Mesendoderm (in vitro differentiated cells): ENCODE data around the gene CHD2.

Experiments used
- DNase-seq: peaks from one replicate; pipeline ENCODE4 v3.0.0; 2013
- H2AK5ac ChIP-seq: 2 replicates; pipeline ENCODE4 v1.6.1; 2013; ENCODE audit warnings: low read length, inconsistent platforms
- H2BK120ac ChIP-seq: 2 replicates; pipeline ENCODE4 v1.6.1; 2013; ENCODE audit warnings: low read depth, mild to moderate bottlenecking, low read length, moderate library complexity, mixed read lengths
- H2BK15ac ChIP-seq: replicated peaks from 2 replicates; pipeline ENCODE4 v1.6.1; 2013; ENCODE audit warnings: low read depth, mild to moderate bottlenecking, moderate library complexity
- H2BK5ac ChIP-seq: 2 replicates; pipeline ENCODE4 v1.6.1; 2013; ENCODE audit warnings: low read length, inconsistent platforms
- H3K18ac ChIP-seq: 2 replicates; pipeline ENCODE4 v1.6.1; 2013; ENCODE audit warnings: mild to moderate bottlenecking, low read length, mixed read lengths
- H3K23ac ChIP-seq: one replicate; pipeline ENCODE4 v1.6.1; 2013; ENCODE audit warnings: low read length
- H3K27ac ChIP-seq: 2 replicates; pipeline ENCODE4 v1.5.1; 2013; ENCODE audit warnings: low read depth, mild to moderate bottlenecking, inconsistent platforms, low read length, moderate library complexity
- H3K27me3 ChIP-seq: 2 replicates; pipeline ENCODE4 v1.6.1; 2013; ENCODE audit warnings: low read length, control low read depth, mild to moderate bottlenecking, inconsistent platforms; ENCODE audit not compliant: insufficient read depth, poor library complexity
- H3K36me3 ChIP-seq: 2 replicates; pipeline ENCODE4 v1.6.1; 2013; ENCODE audit warnings: low read length, inconsistent platforms; ENCODE audit not compliant: control insufficient read depth, insufficient read depth
- H3K4ac ChIP-seq: one replicate; pipeline ENCODE4 v1.6.1; 2013; ENCODE audit warnings: low read depth, mild to moderate bottlenecking, low read length, moderate library complexity
- H3K4me1 ChIP-seq: 2 replicates; pipeline ENCODE4 v1.6.1; 2013; ENCODE audit warnings: low read depth, low read length, inconsistent platforms; ENCODE audit not compliant: control insufficient read depth
- H3K4me2 ChIP-seq: 2 replicates; pipeline ENCODE4 v1.6.1; 2013; ENCODE audit warnings: low read length
- H3K4me3 ChIP-seq: 2 replicates; pipeline ENCODE4 v1.5.1; 2013; ENCODE audit warnings: mild to moderate bottlenecking, low read length
- H3K56ac ChIP-seq: one replicate; pipeline ENCODE4 v1.6.1; 2013; ENCODE audit warnings: low read length
- H3K79me1 ChIP-seq: 2 replicates; pipeline ENCODE4 v1.6.1; 2013; ENCODE audit warnings: low read length, inconsistent platforms
- H3K79me2 ChIP-seq: 2 replicates; pipeline ENCODE4 v1.6.1; 2013; ENCODE audit warnings: mild to moderate bottlenecking, low read length; ENCODE audit not compliant: control insufficient read depth, insufficient read depth
- H3K9ac ChIP-seq: 2 replicates; pipeline ENCODE4 v1.6.1; 2013; ENCODE audit warnings: low read length, inconsistent platforms
- H4K5ac ChIP-seq: one replicate; pipeline ENCODE4 v1.6.1; 2013; ENCODE audit warnings: low read length
- H4K8ac ChIP-seq: one replicate; pipeline ENCODE4 v1.6.1; 2013; ENCODE audit warnings: low read depth, mild to moderate bottlenecking, control low read depth, low read length, moderate library complexity
- WGBS: extraction: QIAGEN DNeasy Blood & Tissue Kit; methylation state at CpG from one replicate; pipeline ENCODE4 v1.1.7; 2013; ENCODE audit warnings: low lambda C conversion rate, missing lambda C conversion rate; ENCODE audit not compliant: insufficient coverage; ENCODE audit errors: extremely low coverage; 5-methylcytosine and 5-hydroxymethylcytosine counted together

The CHD2 gene

GRCh38 chr15:92962914-92963313, 62.8 kb downstream of the CHD2 start:
- no peak overlapping the region for H2BK15ac ChIP-seq
- no peak overlapping the region for H2AK5ac ChIP-seq
- no peak overlapping the region for H4K5ac ChIP-seq
- peaks cover 12% of the 10 kb centered on the region for H3K79me2 ChIP-seq
- H3K18ac ChIP-seq: no peak overlapping the region
- H3K56ac ChIP-seq: no peak overlapping the region
- no peak overlapping the region for H3K9ac ChIP-seq
- H2BK120ac ChIP-seq: no peak overlapping the region
- DNase-seq: no peak
- WGBS: no CpG with 5 or more reads among the region's 1 CpG
- no peak overlapping the region for H3K23ac ChIP-seq
- no peak overlapping the region for H3K4me2 ChIP-seq
- no peak overlapping the region for H3K27ac ChIP-seq
- no peak overlapping the region for H4K8ac ChIP-seq
- peaks cover 2% of the 10 kb centered on the region for H3K36me3 ChIP-seq
- peaks cover 2% of the 10 kb centered on the region for H3K79me1 ChIP-seq
- no peaks in the 10 kb centered on the region for H3K4me1 ChIP-seq
- no peak overlapping the region for H3K4me3 ChIP-seq
- no peak overlapping the region for H3K4ac ChIP-seq
- H3K27me3 ChIP-seq: no peaks in the 10 kb centered on the region
- H2BK5ac ChIP-seq: no peak overlapping the region

DNA sequence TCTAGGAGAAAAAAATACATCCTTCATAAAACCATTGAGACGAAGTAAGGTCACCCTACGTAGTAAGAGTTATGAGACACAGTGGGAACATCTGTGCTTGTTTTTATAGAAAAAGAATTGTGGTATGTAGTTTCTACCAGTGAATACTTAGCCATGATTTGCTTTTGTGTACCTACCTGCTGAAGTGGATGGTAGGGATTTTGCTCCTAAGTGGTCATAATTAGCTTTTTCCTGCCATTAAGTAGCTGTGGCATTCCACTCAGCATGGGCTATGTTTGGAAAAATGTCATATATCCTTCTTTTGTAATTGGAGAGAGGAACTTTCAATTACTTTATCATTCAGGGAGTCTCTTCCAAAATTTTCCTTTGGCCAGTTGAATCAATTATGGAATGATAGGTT, 63.7 kb downstream of the CHD2 start:
- Histone ChIP-seq H3K23ac (no peak overlapping the region), H3K9ac (no peak overlapping the region), H2BK5ac (no peak overlapping the region), H3K36me3 (no peaks in the 10 kb centered on the region), H2BK120ac (no peak overlapping the region), H4K5ac (no peak overlapping the region), H3K56ac (no peak overlapping the region), H3K4ac (no peak overlapping the region), H3K4me3 (no peak overlapping the region), H2BK15ac (no peak overlapping the region), H3K79me2 (peaks cover 8% of the 10 kb centered on the region), H3K4me1 (no peaks in the 10 kb centered on the region), H3K4me2 (no peak overlapping the region), H3K27me3 (no peaks in the 10 kb centered on the region), H3K18ac (no peak overlapping the region), H3K79me1 (no peaks in the 10 kb centered on the region), H2AK5ac (no peak overlapping the region), H3K27ac (no peak overlapping the region), H4K8ac (no peak overlapping the region)
- no CpG with 5 or more reads among the region's 2 CpGs for WGBS
- peak; percentile 51 for DNase-seq

GRCh38 chr15:92968926-92969651, 69.0 kb downstream of the CHD2 start:
- no peaks in the 10 kb centered on the region for H3K79me1 ChIP-seq
- peaks cover 4% of the 10 kb centered on the region for H3K36me3 ChIP-seq
- no peak overlapping the region for H4K8ac ChIP-seq
- no peak overlapping the region for H3K4me2 ChIP-seq
- no peak overlapping the region for H2AK5ac ChIP-seq
- H3K18ac ChIP-seq: no peak overlapping the region
- no peak overlapping the region for H3K4me3 ChIP-seq
- H3K9ac ChIP-seq: no peak overlapping the region
- H3K27me3 ChIP-seq: no peaks in the 10 kb centered on the region
- H3K79me2 ChIP-seq: peaks cover 1% of the 10 kb centered on the region
- H2BK5ac ChIP-seq: no peak overlapping the region
- H3K27ac ChIP-seq: no peak overlapping the region
- H2BK15ac ChIP-seq: no peak overlapping the region
- no peak overlapping the region for H3K4ac ChIP-seq
- H3K4me1 ChIP-seq: no peaks in the 10 kb centered on the region
- H3K56ac ChIP-seq: no peak overlapping the region
- no CpG with 5 or more reads among the region's 5 CpGs for WGBS
- H2BK120ac ChIP-seq: no peak overlapping the region
- H3K23ac ChIP-seq: no peak overlapping the region
- no peak overlapping the region for H4K5ac ChIP-seq
- no peak for DNase-seq

GRCh38 chr15:92970656-92971055, 70.5 kb downstream of the CHD2 start:
- no peak overlapping the region for H3K4me2 ChIP-seq
- H2AK5ac ChIP-seq: no peak overlapping the region
- H3K23ac ChIP-seq: no peak overlapping the region
- no peaks in the 10 kb centered on the region for H3K4me1 ChIP-seq
- no peak overlapping the region for H3K9ac ChIP-seq
- H2BK120ac ChIP-seq: no peak overlapping the region
- no peak overlapping the region for H4K5ac ChIP-seq
- no peak overlapping the region for H2BK5ac ChIP-seq
- H3K27me3 ChIP-seq: no peaks in the 10 kb centered on the region
- H3K27ac ChIP-seq: no peak overlapping the region
- peaks cover 1% of the 10 kb centered on the region for H3K79me2 ChIP-seq
- DNase-seq: no peak
- no peak overlapping the region for H3K56ac ChIP-seq
- no peak overlapping the region for H4K8ac ChIP-seq
- H3K4me3 ChIP-seq: no peak overlapping the region
- peaks cover 7% of the 10 kb centered on the region for H3K36me3 ChIP-seq
- no CpG with 5 or more reads among the region's 1 CpG for WGBS
- H3K4ac ChIP-seq: no peak overlapping the region
- no peak overlapping the region for H3K18ac ChIP-seq
- peaks cover 3% of the 10 kb centered on the region for H3K79me1 ChIP-seq
- no peak overlapping the region for H2BK15ac ChIP-seq

DNA sequence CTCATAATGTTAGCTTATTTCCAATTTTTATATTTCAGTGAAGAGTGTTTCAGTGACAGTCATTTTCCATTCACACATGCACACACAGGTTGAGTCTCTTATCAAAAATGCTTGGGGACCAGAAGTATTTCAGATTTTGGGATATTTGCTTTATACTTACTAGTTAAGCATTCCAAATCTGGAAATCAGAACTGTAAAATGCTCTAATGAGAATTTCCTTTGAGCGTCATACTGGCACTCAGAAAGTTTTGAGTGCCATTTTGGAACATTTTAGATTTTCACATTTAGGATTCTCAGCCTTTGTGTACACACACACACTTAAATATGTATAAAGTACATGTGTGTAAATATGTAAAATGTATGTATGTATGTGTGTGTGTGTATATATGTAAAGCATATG, 71.0 kb downstream of the CHD2 start:
- Histone ChIP-seq H3K23ac (no peak overlapping the region), H4K5ac (no peak overlapping the region), H3K36me3 (peaks cover 7% of the 10 kb centered on the region)

GRCh38 chr15:92971713-92972112, 71.6 kb downstream of the CHD2 start:
- Histone ChIP-seq H4K5ac (no peak overlapping the region), H2BK5ac (no peak overlapping the region), H3K56ac (no peak overlapping the region), H3K23ac (no peak overlapping the region), H2AK5ac (no peak overlapping the region), H3K4me2 (no peak overlapping the region), H4K8ac (no peak overlapping the region), H3K79me1 (peaks cover 3% of the 10 kb centered on the region), H3K18ac (no peak overlapping the region), H3K4me3 (no peak overlapping the region), H3K27me3 (no peaks in the 10 kb centered on the region), H3K27ac (no peak overlapping the region), H3K36me3 (peaks cover 7% of the 10 kb centered on the region), H3K4me1 (no peaks in the 10 kb centered on the region), H3K9ac (no peak overlapping the region), H2BK15ac (no peak overlapping the region), H3K79me2 (peaks cover 1% of the 10 kb centered on the region), H3K4ac (no peak overlapping the region), H2BK120ac (no peak overlapping the region)
- no peak for DNase-seq
- no CpG with 5 or more reads among the region's 1 CpG for WGBS

More for the DNA sequence above, 71.0 kb downstream of the CHD2 start:
- H3K27ac ChIP-seq: no peak overlapping the region
- H3K79me1 ChIP-seq: peaks cover 3% of the 10 kb centered on the region
- H3K56ac ChIP-seq: no peak overlapping the region
- H3K79me2 ChIP-seq: peaks cover 1% of the 10 kb centered on the region
- H2BK15ac ChIP-seq: no peak overlapping the region
- WGBS: no CpG with 5 or more reads among the region's 1 CpG
- no peaks in the 10 kb centered on the region for H3K27me3 ChIP-seq
- no peak overlapping the region for H3K9ac ChIP-seq
- no peak overlapping the region for H2AK5ac ChIP-seq
- H4K8ac ChIP-seq: no peak overlapping the region
- H3K4me3 ChIP-seq: no peak overlapping the region
- no peak overlapping the region for H2BK120ac ChIP-seq
- H3K4me1 ChIP-seq: no peaks in the 10 kb centered on the region
- no peak overlapping the region for H3K4ac ChIP-seq
- no peak overlapping the region for H2BK5ac ChIP-seq
- no peak for DNase-seq
- no peak overlapping the region for H3K4me2 ChIP-seq
- no peak overlapping the region for H3K18ac ChIP-seq
